Liver (tissue), 3 donors: ENCODE data around the gene VRK2.
"Not testable (repeated sequence)": the region's sequence is repeated elsewhere in the genome, so short reads cannot be mapped to it uniquely, and the experiment has no call there.

Experiments
- CTCF ChIP-seq: fragments of 150-350 bp; IDR thresholded peaks from 2 replicates; pipeline ENCODE4 v1.5.1; 2017; ENCODE audit warnings: improper control_type of control experiment, low read depth, low read length; ENCODE audit not compliant: missing input control
- RAD21 ChIP-seq, 2 donors: IDR thresholded peaks; 2 replicates each; pipeline ENCODE4 v1.6.1; 2016; ENCODE audit warnings: antibody characterized with exemption in 2 of 2, mild to moderate bottlenecking in 2 of 2
- SP1 ChIP-seq: IDR thresholded peaks from 2 replicates; pipeline ENCODE4 v1.6.1; 2018; ENCODE audit warnings: antibody characterized with exemption, mild to moderate bottlenecking
- donor health status: healthy.
- donor health status: healthy.

- TF ChIP-seq CTCF; RAD21 (IDR thresholded peaks at IDR 0.05); SP1: not testable (repeated sequence)
Measured at GRCh38 chr2:58177187-58177586, 130.6 kb downstream of the VRK2 start.
